Stimulated activated CD8-positive, alpha-beta memory T cell treated with anti-CD3 and anti-CD28 coated beads, Interleukin-15, amount 100 ng/mL, for 24 hours (primary cell): ENCODE data around the gene HOXB13.
A peak's percentile ranks its signal among the peaks of the same experiment; 100 is the strongest.
"Not testable (repeated sequence)": the region's sequence is repeated elsewhere in the genome, so short reads cannot be mapped to it uniquely, and the experiment has no call there.

ENCODE experiments used
- DNase-seq: peaks from one replicate; pipeline ENCODE4 v3.0.0-alpha.2; 2020; ENCODE audit warnings: low read depth

The HOXB13 gene

DNA sequence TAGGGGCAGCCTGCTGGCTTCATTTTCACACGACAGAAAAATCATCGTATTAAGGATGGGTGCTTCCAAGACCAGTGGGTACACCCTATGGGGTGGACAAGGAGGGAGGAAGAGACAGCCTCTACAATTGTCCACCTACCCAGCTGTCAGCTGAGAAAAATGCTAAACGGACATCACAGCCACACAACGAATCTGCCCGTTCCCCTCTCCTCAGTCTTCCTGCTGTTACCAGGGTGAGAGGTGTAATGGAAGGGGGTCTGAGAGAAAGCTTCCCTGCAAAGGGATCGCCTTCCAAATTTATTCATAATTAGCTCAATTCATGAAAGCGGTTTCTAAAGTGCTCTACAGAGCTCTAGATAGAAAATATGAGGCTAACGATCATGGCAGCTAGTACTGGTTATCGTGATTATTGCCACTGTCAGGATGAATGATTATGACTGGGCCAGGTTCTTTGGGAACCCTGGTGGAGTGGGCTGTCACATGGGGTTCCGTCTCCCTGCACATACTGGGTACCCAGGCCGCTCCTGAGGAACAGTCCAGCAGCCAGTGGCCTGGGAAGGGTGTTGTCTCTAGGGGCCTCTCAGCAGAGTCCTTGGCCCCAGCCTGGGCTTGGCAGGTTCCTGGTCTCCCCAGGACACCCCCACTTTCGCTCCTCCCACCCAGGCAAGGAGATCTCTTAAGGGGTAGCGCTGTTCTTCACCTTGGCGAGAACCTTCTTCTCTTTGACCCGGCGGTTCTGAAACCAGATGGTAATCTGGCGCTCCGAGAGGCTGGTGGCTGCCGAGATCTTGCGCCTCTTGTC, 2.2 kb downstream of the HOXB13 start:
- no peak for DNase-seq

DNA sequence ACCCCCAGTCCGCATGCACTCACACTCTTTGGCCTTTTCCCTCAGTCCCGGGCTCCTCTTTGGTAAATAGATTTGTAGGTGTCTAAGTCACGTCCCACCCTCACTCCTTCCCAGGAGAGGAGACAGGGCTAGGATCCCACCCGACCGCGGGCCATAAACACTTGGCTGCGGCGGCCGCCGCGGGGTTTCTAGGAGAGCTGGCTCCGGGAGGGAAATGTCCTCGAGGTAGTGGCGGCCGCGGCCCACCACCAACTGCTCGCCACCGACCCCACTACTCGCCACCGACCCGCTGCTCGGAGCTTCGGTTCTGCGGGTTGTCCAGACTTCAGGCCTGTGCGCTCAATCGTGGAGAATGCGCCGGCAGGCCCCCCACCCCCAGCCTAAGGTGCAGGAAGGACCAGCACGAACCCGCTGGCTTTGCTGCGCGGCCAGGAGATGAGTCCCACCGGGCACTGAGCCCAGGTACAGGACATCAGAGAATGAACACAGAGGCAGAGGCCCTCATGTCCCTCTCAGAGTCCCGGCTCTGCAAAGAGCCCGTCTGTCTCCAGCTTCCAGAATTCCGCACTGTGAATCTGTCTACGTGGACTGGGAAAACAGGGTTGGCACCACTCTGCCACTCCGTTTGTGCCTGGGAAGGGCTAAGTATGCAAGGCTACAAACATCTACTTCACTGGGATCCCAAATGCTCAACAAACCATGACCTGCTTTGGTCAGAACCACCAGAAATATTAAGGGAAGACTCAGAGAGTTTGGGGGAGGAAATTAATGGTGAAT, 3.1 kb downstream of the HOXB13 start:
- no peak for DNase-seq

DNA sequence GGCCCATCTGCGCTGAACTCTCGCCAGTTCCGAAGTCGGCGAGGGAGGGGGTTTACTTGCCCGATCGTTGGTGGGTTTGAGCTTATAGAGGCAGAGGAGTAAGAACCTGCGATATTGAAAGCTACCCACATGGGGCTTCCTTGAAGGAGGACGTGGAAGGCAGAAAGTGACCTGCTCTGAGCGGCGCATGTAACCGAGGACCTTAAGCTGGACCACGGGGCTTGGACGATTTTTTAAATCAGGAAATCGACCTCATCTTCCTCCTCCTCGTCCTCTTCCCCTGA, 3.6 kb downstream of the HOXB13 start:
- no peak for DNase-seq

DNA sequence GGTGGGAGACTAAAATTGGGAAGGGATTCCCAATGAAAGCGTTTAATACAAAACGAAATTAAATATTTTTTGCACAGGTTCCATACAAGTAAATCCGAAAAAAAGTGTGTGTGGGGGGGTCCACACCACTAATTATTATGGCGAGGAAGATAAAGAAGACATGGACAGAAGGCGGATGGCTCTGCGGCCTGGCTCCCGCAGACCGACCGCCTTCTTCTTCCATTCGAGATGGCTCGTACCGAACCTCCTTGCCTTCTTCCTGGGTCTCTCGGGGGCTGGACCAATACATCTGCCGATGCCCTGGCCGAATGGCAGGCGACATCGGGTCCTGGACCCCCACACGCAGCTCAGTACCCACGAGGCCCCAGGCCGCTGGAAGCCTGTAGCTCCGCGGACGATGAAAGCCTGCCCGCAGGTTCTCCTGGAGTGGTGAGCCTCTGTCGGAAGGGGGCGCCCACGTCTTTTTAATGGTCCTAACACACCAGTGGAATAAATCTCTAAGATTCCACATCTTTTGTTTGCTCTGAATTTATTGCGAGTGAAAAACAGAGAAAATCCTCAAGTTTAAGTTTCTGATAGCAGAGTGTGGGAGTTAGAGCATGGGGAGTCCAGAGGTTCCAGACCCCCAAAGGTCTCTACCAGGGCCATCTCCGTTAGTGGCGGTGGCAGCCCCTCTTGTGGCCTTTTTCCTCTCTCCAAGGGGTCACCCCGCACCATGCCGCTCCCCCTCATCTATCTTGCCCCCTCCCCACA, 4.1 kb downstream of the HOXB13 start:
- DNase-seq, result peak; percentile 44

DNA sequence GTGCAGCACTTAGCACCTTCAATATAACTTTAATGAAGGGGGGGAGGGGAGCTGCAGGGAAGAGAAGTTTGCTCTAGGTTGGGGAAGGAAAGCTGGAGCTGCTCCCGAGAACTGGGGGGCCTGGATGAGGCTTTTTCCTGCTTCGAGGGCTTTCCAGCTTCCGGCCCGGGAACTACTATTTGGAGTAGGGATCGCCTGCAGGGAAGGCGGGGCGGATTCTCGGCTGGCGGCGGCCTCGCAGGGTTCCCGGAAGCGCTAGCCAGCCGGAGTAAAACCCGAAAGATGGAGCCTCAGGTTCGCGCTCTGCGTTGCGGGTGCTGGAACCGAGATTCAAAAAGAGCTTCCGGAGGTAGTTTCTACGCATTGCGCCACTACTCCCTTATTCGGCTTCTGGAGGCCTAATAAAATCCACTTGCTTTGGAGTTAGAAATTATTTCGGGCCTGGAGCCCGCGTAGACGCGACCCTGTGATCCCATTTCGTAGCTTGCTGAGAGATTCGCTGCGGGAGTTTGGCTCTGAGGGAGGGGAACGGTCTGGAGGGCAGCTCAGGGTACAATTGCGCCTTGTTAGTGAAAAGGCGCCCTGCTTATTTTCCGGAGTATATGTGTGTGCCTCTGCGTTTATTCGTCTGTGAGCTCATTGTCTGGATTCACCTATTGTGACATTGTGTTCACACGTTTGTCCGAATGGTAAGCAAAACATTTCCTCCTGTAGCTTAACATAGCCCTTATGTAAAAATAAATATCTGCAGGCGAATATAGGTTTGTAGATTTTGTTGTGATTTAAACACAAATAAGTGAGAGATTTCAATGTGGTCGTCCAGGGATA, 4.9 kb downstream of the HOXB13 start:
- no peak for DNase-seq

DNA sequence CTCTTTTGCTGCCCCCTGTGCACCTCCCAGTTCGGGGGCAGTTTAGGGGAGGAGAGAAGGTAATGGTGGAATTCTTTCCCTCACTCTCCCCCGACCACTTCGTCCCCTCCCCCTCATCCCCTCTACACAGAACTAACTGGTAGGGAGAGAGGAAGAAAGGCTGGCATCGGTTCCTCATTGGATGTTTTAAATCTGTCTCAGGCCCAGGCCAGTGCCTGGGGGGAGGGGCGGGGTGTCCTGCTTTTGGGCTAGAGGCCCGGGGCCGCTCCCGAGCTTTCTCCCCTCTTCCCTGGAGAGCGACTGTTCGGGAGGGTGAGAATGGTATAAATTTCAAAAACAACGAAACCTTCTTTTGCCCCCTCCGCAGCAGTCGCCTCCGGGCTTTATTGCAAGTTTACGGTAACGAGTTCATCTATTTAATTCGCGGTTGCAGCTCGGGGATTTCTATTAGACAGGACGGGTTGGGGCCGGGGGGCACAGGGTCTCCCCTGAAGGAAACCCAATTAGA, 5.6 kb downstream of the HOXB13 start, which contains the start of gene PRAC2:
PRAC2 (plus strand) TSS at position 271 of the 508 bp plus-strand sequence. CDS start 1,226 bp downstream, outside the sequence.
- DNase-seq, result no peak

DNA sequence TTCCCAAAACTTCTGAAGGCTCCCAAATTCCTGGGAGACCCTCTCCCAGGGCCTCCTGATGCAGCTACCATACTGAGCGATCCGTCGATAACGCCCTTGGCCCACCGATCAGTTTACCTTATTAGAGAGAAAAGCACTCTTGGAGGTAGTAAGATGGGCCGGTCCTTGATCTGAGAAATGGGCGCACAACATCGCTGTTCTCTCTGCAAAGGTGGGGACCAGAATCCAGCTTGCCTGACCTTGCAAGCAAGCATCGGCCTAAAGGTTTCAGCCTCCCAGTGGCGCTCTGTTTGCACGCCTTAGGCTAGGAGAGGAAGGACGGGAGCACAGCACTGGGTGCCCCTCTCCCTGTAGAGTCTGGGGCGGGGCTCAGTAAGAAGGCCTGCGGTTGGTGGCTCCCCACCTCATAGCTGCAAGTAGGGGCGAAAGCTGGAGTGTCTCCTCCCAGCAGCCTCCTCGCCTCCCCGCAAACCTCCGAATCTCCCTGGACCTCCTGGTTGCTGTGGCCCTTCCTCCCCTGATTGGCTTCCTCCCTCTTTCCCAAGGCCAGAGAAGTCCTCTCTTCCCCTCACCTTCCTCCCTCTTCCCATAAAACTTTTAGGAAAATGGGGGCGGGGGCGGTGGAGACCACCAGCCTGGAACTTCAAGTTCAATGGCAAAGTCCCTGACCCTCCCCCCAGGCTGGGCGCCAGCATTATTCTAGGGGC, 6.2 kb downstream of the HOXB13 start, which contains the start of gene PRAC1:
PRAC1 (minus strand) TSS at position 318 of the 707 bp plus-strand sequence; CDS start at position 192, 126 bp downstream.
- DNase-seq, result no peak

DNA sequence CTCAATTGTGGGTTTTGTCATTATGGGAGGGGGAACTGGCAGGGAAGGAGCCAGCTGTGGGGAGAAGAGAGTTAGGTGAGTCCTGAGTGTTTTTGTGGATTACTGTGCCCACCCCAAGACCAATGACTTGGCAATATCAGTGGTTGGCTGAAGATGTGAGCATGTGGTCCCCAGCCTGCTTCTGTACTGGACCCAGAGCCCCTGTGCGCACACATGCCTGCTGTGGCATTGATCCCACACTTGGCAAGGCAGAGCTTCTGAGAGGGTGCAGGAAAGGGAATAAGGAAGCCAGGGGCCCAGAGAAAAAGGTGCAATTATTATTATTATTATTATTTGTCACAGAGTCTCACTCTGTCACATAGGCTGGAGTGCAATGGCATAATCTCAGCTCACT, 7.5 kb downstream of the HOXB13 start:
- no peak for DNase-seq

DNA sequence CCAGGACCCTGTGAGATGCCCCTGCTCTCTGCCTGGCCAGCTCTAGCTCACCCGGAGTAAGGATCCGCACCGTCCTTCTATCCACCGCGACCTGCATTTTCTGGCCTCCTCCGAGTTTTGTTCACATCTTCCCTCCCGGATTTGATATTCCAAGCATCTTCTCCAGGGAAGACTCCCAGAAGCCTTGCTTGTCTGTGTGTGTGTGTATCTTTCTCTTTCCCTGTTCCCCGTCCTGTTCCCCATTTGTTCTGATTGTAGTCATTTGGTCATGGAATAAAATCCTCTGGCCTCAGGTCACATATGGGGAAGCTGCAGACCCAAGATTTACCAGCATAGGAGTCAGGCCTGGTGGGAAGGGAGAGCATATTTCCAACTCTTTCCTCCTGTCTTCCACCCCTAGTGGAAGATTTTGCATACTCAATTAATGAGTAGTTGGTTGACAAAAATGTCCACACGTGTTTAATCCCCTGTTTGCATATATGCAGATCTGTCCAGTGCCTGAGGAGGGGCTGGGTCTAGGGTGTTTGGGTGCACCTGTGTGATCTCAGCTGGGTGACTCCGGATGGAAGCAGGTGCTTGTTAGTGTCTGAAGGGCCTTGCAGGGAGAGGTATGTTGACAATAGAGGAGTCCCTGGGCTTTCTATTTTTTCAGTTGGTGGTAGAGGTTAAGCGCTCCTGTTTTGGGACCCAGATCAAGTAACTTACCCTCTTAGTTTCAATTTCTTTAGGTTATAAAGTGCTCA, 8.1 kb downstream of the HOXB13 start:
- DNase-seq, result no peak

DNA sequence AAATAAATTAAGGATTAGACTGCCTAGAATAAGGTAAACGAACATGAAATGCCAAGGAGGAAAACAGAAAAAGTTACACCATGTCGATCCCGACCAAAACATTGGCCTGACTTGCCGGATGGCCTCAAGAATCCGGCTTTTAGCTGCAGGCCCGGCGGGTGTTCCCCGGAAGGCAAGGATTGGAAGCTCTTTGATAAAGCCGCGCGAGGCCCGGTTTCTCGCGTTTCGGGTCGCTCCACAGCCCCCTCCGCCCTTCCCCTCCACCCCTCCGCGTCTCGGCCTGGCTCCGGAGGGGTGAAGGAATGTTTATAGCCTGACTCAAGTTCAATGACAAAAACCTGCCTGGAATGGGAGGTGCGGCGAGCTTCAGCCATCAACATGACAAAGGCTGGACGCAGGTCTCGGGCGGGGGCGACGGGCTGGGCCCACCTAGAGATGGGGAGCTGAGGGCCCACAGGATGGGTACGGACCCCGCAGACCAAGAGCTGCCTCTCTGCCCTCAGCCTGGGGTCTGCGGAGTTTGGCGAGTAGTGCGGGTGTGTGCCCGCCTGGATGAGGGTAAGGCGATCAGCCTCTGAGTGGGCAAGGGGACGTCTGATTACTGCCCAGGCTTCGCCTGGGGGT, 8.8 kb downstream of the HOXB13 start:
- DNase-seq, result no peak

DNA sequence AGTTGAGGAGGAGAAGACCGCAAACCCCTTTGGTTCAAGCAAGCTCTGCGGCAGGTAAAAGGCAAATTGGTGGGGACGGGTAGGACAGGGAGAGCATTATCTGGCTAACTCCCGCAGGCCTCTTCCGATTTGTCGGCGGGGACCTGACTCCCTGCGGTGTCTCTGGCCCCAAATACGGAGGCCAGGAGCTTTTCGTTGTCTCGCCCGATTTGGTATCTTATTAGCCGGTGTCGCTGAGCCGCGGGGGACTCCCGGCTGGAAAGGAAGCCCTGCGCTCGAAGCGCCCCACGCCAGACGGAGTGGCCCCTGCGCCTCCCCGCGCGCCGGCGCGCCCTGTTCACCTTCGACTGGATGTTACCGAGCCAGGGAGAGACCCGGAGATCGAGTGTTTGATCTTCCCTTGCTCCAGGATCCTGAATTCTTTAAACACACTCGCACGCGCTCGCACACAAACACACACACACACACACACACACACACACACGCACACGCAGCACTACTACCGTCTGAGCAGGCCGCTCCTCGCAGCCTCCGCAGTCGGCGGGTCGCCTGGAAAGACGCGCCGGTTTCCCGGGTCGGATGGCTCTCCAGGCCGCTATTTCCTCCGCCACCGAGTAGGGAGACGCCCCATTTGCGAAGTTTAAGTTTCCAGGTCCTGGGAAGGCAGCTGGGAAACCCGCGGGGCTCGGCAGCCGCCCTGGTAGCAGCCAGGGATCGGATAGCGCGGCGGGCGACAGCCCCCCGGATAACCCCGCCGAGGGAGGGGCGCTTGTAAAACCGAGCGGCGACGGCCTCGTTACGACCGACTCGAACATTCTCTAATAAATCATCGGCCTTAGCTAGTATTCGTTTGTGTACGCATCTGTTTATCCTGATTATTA, 9.5 kb downstream of the HOXB13 start:
- DNase-seq, result no peak

DNA sequence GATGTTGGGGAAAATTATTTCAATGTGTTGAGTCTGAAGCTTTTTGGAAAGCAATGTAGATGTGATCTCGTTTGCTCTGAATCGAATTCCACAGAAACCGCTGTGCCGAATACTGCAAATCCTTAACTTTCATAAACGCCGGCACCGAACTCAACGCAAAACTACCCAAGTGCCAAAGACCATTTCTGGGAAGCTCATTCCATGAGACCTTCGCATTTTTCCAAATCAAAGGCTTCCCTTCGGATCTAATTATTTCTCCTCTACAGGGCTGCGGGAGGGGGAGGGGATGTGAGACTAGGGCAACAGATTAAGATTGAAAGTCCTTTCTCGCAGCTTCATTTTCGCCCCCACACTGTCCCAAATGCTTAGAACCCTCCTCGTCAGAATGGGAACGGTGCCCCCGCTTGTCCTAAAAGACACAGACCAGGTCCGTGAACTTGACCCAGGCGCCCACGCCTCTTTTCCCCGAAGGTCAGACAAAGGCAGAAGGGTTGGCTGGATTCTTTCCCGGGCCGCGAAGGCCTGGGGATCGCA, 10.3 kb downstream of the HOXB13 start:
- DNase-seq, result no peak

DNA sequence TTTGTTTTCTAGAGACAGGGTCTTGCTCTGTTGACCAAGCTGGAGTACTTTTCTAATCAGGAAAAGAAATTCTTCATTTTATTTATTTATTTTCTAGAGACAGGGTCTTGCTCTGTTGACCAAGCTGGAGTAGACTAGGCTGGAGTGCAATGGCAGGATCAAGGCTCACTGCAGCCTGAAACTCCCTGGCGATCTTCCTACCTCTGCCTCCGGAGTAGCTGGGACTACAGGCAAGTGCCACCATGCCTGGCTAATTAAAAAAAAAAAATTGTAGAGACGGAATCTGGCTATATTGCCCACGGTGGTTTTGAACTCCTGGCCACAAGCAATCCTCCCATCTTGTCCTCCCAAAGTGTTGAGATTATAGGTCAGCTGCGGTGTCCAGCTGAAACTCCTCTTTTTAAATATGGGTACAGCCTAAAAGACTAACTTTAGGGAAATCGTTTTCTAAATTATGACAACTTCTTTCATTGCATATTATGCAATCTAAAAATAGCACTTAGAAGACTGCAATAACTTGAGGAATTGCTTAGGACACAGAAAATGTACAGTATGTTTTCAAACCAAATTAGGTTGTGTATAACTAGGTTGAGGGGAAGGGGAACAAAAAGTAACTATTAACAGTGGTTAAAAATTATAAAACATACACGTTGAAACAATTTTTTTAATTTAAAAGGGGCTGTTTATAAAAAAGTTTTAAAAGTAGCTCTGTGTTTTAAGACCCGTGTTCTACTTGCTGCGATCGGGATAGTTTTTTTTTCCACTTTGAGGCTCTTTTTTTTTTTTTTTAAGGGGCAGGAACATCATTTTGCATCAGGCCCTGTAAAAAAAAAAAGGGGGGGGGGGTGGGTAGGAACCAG, 11.0 kb downstream of the HOXB13 start:
- DNase-seq, result no peak

DNA sequence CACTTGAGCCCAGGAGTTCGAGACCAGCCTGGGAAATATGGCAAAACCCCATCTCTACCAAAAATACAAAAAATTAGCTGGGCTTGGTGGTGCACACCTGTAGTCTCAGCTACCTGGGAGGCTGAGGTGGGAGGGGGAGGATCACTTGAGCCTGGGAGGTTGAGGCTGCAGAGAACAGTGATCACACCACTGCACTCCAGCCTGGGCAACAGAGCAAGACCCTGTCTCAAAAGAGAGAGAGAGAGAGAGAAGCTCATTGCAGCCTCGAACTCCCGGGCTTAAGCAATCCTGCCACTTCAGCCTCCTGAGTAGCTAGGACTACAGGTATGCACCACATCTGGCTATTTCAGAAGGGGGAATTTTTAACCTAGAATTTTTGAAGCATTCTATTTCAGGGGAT, 12.0 kb downstream of the HOXB13 start:
- DNase-seq, result not testable (repeated sequence)

DNA sequence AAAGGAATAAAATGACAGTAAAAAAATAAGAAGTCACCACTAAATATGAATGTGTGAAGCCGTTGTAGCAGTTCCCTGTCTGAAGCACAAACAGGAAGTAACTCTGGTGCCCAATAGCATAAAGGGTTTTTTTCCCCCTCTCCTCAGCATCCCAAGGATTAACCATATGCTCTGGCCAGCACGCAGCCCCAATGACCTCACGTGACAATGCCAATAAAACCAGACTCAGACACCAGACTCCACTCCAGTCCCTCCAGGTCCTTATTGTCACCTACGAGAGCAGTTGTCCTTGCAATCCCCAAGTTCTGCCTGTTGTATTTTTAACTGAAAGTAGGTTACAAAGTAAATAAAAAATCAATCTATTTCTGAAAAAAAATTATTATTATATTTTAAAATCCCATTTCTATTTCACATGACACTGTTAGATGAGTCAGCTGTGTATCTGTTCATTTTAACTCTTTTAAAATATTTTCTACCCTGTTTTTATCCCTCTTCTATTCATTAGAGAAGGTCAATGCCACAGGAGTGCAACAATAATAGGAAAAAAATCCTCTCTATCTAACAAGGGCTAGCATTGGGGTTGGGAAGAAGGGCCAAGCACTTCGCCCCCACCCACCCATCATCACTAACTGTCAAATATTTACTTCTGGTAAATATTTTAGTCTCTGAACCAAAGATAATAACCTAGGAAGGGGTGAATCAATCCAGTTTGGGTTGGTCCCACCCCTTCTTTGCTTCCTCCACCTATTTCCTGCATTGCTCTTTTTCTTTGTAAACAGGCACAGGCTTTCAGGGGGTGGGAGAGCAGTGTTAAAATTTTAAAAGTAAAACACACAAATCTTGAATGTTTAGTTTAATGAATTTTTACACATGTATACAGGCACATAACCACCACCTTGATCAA, 12.8 kb downstream of the HOXB13 start:
- DNase-seq, result no peak

DNA sequence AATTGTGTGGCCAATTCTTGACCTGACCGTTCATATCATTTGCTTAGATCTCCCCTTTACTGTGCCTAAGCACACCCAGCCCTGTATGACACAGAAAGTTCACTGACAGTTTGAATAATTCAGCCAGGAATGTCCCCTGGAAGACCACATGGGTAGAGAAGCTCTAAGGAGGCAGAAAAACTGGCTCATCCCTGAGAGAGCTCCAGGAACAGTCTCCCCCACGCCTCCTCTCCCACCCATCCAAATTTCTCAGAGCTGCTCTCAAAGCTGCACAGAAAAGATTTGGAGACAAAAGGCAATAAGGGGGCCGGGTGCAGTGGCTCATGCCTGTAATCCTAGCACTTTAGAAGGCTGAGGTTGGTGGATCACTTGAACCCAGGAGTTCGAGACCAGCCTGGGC, 17.4 kb downstream of the HOXB13 start:
- no peak for DNase-seq
